A549 treated with CORT108297 at 1 μM for 4 hours (cell line): ENCODE measurements around the gene STX10. TPM values are rescaled to one million over a fixed set of nuclear protein-coding genes. Genes with fewer than 3 reads are reported as not detected.

Experiments used
- total RNA-seq: library from RNA; stranded (reverse); fragments of 200-300 nt; extraction: Qiagen RNA extraction; gene quantifications from 5 replicates; pipeline ENCODE4 v1.2.3, GENCODE V29; 2022

Gene STX10
- total RNA-seq, result 44.6 to 61.5 TPM (median 57.6 TPM) in 5 replicates

DNA sequence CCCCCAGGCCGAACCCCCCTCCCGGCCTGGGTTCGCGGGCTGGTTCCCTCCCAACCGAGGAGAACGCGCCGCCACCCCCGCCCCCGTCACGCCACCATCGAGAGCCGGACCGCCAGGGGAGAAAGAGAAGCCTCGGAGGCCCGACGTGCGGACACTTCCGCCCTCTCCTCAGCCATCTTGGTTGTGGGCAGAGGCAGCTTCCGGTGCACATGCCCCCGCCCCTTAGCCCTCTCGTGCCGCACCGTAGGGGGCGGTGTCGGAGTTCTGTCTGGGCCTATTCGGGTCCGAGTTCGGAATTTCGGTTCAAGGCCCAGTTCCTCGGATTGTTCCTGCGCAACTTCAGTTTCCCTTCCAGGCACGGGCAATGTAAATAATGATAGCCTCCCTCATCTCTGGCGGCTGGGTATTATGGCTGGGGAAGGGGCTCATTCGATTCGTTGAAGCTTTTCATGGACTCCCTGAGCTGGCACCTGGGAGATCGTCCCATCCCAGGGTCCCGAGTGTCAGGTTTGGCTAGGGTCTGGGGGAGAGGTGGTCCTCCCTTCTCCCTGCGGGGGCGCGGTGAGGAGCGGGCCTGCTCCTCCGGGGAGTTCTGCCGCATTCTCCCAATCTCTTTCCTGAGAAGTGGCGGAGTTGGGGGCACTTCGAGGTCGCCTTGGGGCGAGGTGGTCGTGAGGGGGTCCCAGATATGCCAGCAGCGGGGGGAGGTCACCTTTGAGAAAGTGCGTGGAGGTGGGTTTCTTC, at the start of gene STX10, which contains the start of gene IER2:
Gene STX10 (minus strand): TSS at position 189 of the 744 bp plus-strand sequence. CDS start 202 bp downstream, outside the sequence.
Gene IER2 (plus strand): TSS at position 225 of the 744 bp plus-strand sequence. CDS start 2,776 bp downstream, outside the sequence.

DNA sequence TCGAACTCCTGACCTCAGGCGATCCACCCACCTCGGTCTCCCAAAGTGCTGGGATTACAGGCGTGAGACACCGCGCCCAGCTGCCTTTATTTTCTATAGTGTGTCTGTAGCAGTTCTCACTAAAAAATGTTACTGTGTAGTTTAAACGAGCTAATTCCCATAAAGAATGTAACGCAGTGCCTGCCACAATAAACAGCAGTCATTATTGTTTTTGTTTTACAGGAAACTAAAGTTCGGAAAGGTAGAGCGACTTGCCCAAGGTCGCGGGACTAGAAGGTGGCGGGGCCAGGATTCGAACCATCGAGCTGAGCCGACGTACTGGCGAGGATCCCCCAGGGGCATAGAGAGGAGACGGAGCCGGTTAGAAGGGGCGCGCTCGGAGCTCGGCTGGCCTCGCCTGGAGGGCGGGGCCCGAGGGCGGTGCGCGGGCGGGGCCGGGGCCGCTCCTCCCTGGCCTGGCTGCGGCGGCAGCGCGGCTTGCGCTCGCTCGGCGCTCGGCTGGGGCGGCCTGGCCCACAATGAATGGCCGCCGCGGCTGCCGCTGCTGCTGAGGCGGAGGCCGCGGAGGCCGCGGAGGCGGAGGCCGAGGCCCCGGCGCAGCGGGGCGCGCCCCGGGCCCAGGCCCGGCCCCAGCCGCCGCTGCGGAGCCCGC, 32.3 kb downstream of the STX10 start, which contains the start of gene NACC1:
Gene NACC1 (plus strand): TSS at position 493 of the 652 bp plus-strand sequence. CDS start 16,944 bp downstream, outside the sequence.

GRCh38 chr19:13116282-13117175, 33.6 kb downstream of the STX10 start, which contains the start of gene TRMT1:
TSS of gene TRMT1 (minus strand) at chr19:13116740. CDS start at chr19:13116399, 341 bp downstream.

GRCh38 chr19:13102666-13103580, 47.3 kb downstream of the STX10 start, which contains the start of gene LYL1:
TSS of gene LYL1 (minus strand) at chr19:13102858. CDS start at chr19:13101171, 1,687 bp downstream.

Other genes starting within 250 kb of the STX10 start
- gene SYCE2, start 231.1 kb downstream of the STX10 start, total RNA-seq, result 0.28 to 0.70 TPM (median 0.38 TPM) in 5 replicates
- gene FARSA, start 216.7 kb downstream of the STX10 start, total RNA-seq, result 75.2 to 82.8 TPM (median 78.2 TPM) in 5 replicates
- gene CALR, start 211.8 kb downstream of the STX10 start, total RNA-seq, result 507 to 554 TPM (median 516 TPM) in 5 replicates
- 70.7 to 86.3 TPM (median 80.4 TPM) in 5 replicates for gene RAD23A, start 204.5 kb downstream of the STX10 start, total RNA-seq
- 30.1 to 58.7 TPM (median 54.9 TPM) in 5 replicates for gene GADD45GIP1, start 193.2 kb downstream of the STX10 start, total RNA-seq
- 0.03 to 0.08 TPM (median 0.06 TPM) in 5 replicates for gene DAND5, start 180.8 kb downstream of the STX10 start, total RNA-seq
- 3.3 to 5.1 TPM (median 4.6 TPM) in 5 replicates for gene NFIX, start 154.9 kb downstream of the STX10 start, total RNA-seq
- 0.61 to 1.0 TPM (median 0.85 TPM) in 5 replicates for gene LYL1, start 47.5 kb downstream of the STX10 start, total RNA-seq
- gene TRMT1, start 33.6 kb downstream of the STX10 start, total RNA-seq, result 38.1 to 45.9 TPM (median 40.7 TPM) in 5 replicates
- gene NACC1, start 32.1 kb downstream of the STX10 start, total RNA-seq, result 31.3 to 44.9 TPM (median 41.3 TPM) in 5 replicates
- gene IER2, start within 50 bp of the STX10 start, total RNA-seq, result 52.6 to 79.7 TPM (median 65.9 TPM) in 5 replicates